ENCODE measurements around the gene MIOS.

MIOS gene

GRCh38 chr7:7570584-7570983, 3.9 kb downstream of the MIOS start:
- H3K36me3 ChIP-seq (ENCODE audit: control insufficient read depth, insufficient read depth, low read length), result no peaks in the 10 kb centered on the region
- no peak overlapping the region for H3K9ac ChIP-seq (ENCODE audit: low read length)
- H3K4me1 ChIP-seq (ENCODE audit: control insufficient read depth, insufficient read depth, low read length), result peaks cover 10% of the 10 kb centered on the region
- H3K4me3 ChIP-seq (ENCODE audit: low read length), result no peak overlapping the region
- H3K27ac ChIP-seq (ENCODE audit: low read depth, low read length), result no peak overlapping the region
- no peaks in the 10 kb centered on the region for H3K27me3 ChIP-seq (ENCODE audit: control insufficient read depth, insufficient read depth, low read length)

DNA sequence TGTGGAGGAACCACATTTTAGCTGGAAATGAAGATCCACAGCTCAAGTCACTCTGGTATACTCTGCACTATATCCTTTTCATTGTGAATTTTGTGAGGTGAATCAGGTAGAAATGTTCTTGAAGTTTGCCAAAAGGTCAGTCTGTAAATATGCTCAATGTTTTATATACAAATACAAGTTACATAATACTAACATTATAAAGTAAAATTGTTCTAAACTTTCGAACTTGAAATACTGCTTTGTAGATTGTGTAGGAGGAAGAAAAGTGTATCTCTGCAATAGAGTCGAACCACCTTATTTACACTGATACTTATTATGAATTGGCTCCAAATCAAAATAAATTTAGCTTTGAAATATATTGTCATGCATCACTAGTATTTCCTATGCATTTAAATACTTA, 7.0 kb downstream of the MIOS start:
- Histone ChIP-seq H3K27ac (ENCODE audit: low read depth, low read length) (no peak overlapping the region), H3K36me3 (ENCODE audit: control insufficient read depth, insufficient read depth, low read length) (no peaks in the 10 kb centered on the region), H3K27me3 (ENCODE audit: control insufficient read depth, insufficient read depth, low read length) (no peaks in the 10 kb centered on the region), H3K4me1 (ENCODE audit: control insufficient read depth, insufficient read depth, low read length) (peaks cover under 1% of the 10 kb centered on the region), H3K9ac (ENCODE audit: low read length) (no peak overlapping the region), H3K4me3 (ENCODE audit: low read length) (no peak overlapping the region)

DNA sequence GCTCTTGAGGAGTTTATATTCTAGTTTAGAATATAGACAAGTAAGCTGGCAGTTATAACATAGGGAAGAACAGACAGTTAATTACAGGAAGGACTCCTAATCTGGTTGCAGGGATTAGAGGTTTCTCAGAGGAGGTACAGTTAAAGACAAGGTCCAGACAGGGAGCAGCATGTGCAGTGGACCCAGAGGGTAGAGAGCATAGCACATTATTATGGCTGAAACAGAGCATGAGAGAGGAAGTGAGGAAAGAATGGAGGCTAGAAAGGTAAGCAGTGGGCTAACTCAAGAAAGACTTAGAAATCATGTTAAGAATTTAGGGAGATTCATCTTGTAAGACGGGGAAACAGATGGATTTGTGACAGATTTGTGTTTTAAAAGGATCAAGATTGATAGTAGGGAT, 9.7 kb downstream of the MIOS start:
- no peaks in the 10 kb centered on the region for H3K27me3 ChIP-seq (ENCODE audit: control insufficient read depth, insufficient read depth, low read length)
- no peaks in the 10 kb centered on the region for H3K4me1 ChIP-seq (ENCODE audit: control insufficient read depth, insufficient read depth, low read length)
- no peak overlapping the region for H3K4me3 ChIP-seq (ENCODE audit: low read length)
- H3K27ac ChIP-seq (ENCODE audit: low read depth, low read length), result no peak overlapping the region
- no peaks in the 10 kb centered on the region for H3K36me3 ChIP-seq (ENCODE audit: control insufficient read depth, insufficient read depth, low read length)
- no peak overlapping the region for H3K9ac ChIP-seq (ENCODE audit: low read length)

GRCh38 chr7:7577888-7578287, 11.2 kb downstream of the MIOS start:
- Histone ChIP-seq H3K27me3 (ENCODE audit: control insufficient read depth, insufficient read depth, low read length) (no peaks in the 10 kb centered on the region), H3K27ac (ENCODE audit: low read depth, low read length) (no peak overlapping the region), H3K4me1 (ENCODE audit: control insufficient read depth, insufficient read depth, low read length) (no peaks in the 10 kb centered on the region), H3K4me3 (ENCODE audit: low read length) (no peak overlapping the region), H3K9ac (ENCODE audit: low read length) (no peak overlapping the region), H3K36me3 (ENCODE audit: control insufficient read depth, insufficient read depth, low read length) (no peaks in the 10 kb centered on the region)

DNA sequence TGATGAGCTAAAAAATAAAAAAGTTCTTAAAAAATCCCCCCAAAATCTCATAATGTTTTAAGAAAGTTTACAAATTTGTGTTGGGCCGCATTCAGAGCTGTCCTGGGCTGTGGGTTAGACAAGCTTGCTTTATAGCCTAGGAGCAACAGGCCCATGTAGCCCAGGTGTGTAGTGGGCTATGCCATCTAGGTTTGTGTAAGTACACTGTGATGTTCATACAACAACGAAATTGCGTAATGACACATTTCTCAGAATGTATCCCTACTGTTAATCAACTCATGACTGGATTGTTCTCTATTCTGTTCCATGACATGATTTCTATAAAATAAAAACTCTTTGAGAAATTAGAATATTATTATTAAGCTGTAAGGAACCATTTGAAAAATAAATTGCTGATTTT, 13.0 kb downstream of the MIOS start:
- H3K36me3 ChIP-seq (ENCODE audit: control insufficient read depth, insufficient read depth, low read length), result no peaks in the 10 kb centered on the region
- no peak overlapping the region for H3K27ac ChIP-seq (ENCODE audit: low read depth, low read length)
- no peaks in the 10 kb centered on the region for H3K4me1 ChIP-seq (ENCODE audit: control insufficient read depth, insufficient read depth, low read length)
- H3K27me3 ChIP-seq (ENCODE audit: control insufficient read depth, insufficient read depth, low read length), result no peaks in the 10 kb centered on the region
- H3K4me3 ChIP-seq (ENCODE audit: low read length), result no peak overlapping the region
- H3K9ac ChIP-seq (ENCODE audit: low read length), result no peak overlapping the region

GRCh38 chr7:7581531-7582179, 15.0 kb downstream of the MIOS start:
- Histone ChIP-seq H3K4me1 (ENCODE audit: control insufficient read depth, insufficient read depth, low read length) (no peaks in the 10 kb centered on the region), H3K27ac (ENCODE audit: low read depth, low read length) (no peak overlapping the region), H3K36me3 (ENCODE audit: control insufficient read depth, insufficient read depth, low read length) (no peaks in the 10 kb centered on the region), H3K4me3 (ENCODE audit: low read length) (no peak overlapping the region), H3K27me3 (ENCODE audit: control insufficient read depth, insufficient read depth, low read length) (no peaks in the 10 kb centered on the region), H3K9ac (ENCODE audit: low read length) (no peak overlapping the region)

DNA sequence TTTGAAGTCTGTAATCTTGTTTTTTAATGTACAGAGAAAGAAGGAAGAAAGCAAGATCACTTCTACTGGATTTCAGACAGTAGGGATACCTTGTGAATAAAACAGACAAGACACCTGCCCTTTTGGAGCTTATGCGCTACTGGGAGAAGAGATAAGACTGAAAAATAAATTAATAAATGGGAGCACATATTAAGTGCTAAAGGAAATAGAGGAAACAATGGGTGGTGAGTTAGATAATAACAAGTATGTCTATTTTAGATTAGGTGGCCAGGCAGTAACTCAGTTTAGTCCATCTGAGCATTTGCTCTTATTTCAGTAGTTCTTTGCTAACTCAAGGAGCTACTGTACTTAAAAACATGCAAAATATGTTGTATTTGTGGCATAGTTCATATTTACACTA, 15.9 kb downstream of the MIOS start:
- Histone ChIP-seq H3K27me3 (ENCODE audit: control insufficient read depth, insufficient read depth, low read length) (no peaks in the 10 kb centered on the region), H3K4me3 (ENCODE audit: low read length) (no peak overlapping the region), H3K4me1 (ENCODE audit: control insufficient read depth, insufficient read depth, low read length) (no peaks in the 10 kb centered on the region), H3K27ac (ENCODE audit: low read depth, low read length) (no peak overlapping the region), H3K9ac (ENCODE audit: low read length) (no peak overlapping the region), H3K36me3 (ENCODE audit: control insufficient read depth, insufficient read depth, low read length) (no peaks in the 10 kb centered on the region)

GRCh38 chr7:7583731-7584130, 17.0 kb downstream of the MIOS start:
- no peaks in the 10 kb centered on the region for H3K4me1 ChIP-seq (ENCODE audit: control insufficient read depth, insufficient read depth, low read length)
- no peak overlapping the region for H3K27ac ChIP-seq (ENCODE audit: low read depth, low read length)
- H3K27me3 ChIP-seq (ENCODE audit: control insufficient read depth, insufficient read depth, low read length), result no peaks in the 10 kb centered on the region
- no peak overlapping the region for H3K4me3 ChIP-seq (ENCODE audit: low read length)
- no peaks in the 10 kb centered on the region for H3K36me3 ChIP-seq (ENCODE audit: control insufficient read depth, insufficient read depth, low read length)
- H3K9ac ChIP-seq (ENCODE audit: low read length), result no peak overlapping the region

DNA sequence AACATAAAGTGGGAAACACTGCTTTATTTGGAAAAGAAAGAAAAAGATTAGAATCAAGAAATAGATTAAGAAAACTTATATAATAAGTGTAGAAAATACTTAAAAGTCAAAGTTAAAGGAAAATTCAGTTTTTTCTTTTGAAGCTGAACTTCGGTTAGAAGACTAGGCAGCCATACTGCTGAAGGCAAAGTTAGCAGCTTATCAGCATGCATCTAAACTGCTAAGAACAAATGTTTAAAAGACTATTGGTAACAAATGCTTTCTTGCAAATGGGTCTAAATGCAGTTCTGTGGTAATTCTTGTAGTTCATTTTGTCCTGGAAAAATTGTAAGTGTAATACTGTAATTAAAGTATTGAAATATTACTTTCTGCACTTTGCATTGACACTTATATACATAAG, 18.0 kb downstream of the MIOS start:
- Histone ChIP-seq H3K36me3 (ENCODE audit: control insufficient read depth, insufficient read depth, low read length) (no peaks in the 10 kb centered on the region), H3K9ac (ENCODE audit: low read length) (no peak overlapping the region), H3K4me3 (ENCODE audit: low read length) (no peak overlapping the region), H3K27me3 (ENCODE audit: control insufficient read depth, insufficient read depth, low read length) (no peaks in the 10 kb centered on the region), H3K27ac (ENCODE audit: low read depth, low read length) (no peak overlapping the region), H3K4me1 (ENCODE audit: control insufficient read depth, insufficient read depth, low read length) (no peaks in the 10 kb centered on the region)

DNA sequence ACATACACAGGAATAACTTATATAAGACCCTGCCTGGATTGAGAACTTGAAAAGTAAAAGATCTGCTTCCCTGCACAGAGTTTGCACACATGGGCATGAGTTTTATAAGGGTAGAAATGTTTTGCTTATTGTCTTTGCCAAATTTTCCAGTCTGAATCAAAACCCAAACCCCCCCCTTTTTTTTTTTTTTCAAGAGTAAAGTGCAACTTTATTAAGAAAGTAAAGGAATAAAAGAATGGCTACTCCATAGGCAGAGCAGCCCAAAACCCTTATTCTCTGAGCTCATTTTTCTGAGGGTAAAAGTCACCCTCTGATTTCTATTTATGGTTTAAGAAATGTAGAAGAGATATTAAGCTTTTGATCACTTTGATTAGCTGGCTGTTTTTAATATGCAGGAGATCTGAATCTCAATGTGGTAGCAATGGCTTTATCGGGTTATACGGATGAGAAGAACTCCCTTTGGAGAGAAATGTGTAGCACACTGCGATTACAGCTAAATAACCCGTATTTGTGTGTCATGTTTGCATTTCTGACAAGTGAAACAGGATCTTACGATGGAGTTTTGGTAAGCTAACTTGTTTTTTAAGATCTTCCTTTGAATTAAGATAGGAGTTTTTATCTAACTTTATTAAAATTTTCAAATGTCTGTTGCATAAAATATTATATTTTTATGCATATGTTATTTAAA, 18.7 kb downstream of the MIOS start:
- no peak overlapping the region for H3K27ac ChIP-seq (ENCODE audit: low read depth, low read length)
- no peaks in the 10 kb centered on the region for H3K4me1 ChIP-seq (ENCODE audit: control insufficient read depth, insufficient read depth, low read length)
- no peak overlapping the region for H3K4me3 ChIP-seq (ENCODE audit: low read length)
- no peaks in the 10 kb centered on the region for H3K27me3 ChIP-seq (ENCODE audit: control insufficient read depth, insufficient read depth, low read length)
- H3K9ac ChIP-seq (ENCODE audit: low read length), result no peak overlapping the region
- no peaks in the 10 kb centered on the region for H3K36me3 ChIP-seq (ENCODE audit: control insufficient read depth, insufficient read depth, low read length)

- no peaks in the 10 kb centered on the region for H3K27me3 ChIP-seq (ENCODE audit: control insufficient read depth, insufficient read depth, low read length)
- no peak overlapping the region for H3K27ac ChIP-seq (ENCODE audit: low read depth, low read length)
- H3K36me3 ChIP-seq (ENCODE audit: control insufficient read depth, insufficient read depth, low read length), result no peaks in the 10 kb centered on the region
- no peaks in the 10 kb centered on the region for H3K4me1 ChIP-seq (ENCODE audit: control insufficient read depth, insufficient read depth, low read length)
- no peak overlapping the region for H3K4me3 ChIP-seq (ENCODE audit: low read length)
- no peak overlapping the region for H3K9ac ChIP-seq (ENCODE audit: low read length)
These were observed 28.8 kb downstream of the MIOS start for GRCh38 chr7:7595451-7595850.

DNA sequence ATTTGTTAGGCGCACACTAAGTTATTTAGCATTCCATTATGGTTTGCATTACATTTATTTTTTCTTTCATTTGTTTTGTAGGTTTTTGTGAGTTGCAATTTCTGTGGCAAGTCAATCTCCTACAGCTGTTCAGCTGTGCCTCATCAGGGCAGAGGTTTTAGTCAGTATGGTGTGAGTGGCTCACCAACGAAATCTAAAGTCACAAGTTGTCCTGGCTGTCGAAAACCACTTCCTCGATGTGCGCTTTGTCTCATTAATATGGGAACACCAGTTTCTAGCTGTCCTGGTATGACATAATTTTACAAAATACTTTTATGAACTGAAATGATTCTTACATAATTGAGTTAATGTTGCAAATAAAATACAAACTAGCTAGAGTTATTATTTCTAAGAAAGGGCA, 29.5 kb downstream of the MIOS start:
- Histone ChIP-seq H3K4me1 (ENCODE audit: control insufficient read depth, insufficient read depth, low read length) (no peaks in the 10 kb centered on the region), H3K4me3 (ENCODE audit: low read length) (no peak overlapping the region), H3K36me3 (ENCODE audit: control insufficient read depth, insufficient read depth, low read length) (no peaks in the 10 kb centered on the region), H3K27me3 (ENCODE audit: control insufficient read depth, insufficient read depth, low read length) (no peaks in the 10 kb centered on the region), H3K9ac (ENCODE audit: low read length) (no peak overlapping the region), H3K27ac (ENCODE audit: low read depth, low read length) (no peak overlapping the region)

- Histone ChIP-seq H3K9ac (ENCODE audit: low read length) (no peak overlapping the region), H3K27ac (ENCODE audit: low read depth, low read length) (no peak overlapping the region), H3K4me1 (ENCODE audit: control insufficient read depth, insufficient read depth, low read length) (no peaks in the 10 kb centered on the region), H3K36me3 (ENCODE audit: control insufficient read depth, insufficient read depth, low read length) (peaks cover 3% of the 10 kb centered on the region), H3K4me3 (ENCODE audit: low read length) (no peak overlapping the region), H3K27me3 (ENCODE audit: control insufficient read depth, insufficient read depth, low read length) (no peaks in the 10 kb centered on the region)
These were observed 40.3 kb downstream of the MIOS start for GRCh38 chr7:7607010-7607409.
